Measurements from ENCODE around the gene RASSF7. TPM values are rescaled to one million over a fixed set of nuclear protein-coding genes. Genes with fewer than 3 reads are reported as not detected.
A peak's percentile ranks its signal among the peaks of the same experiment; 100 is the strongest.

Gene RASSF7
- total and polyA plus RNA-seq, 10 of the 15 experiments (the other 5 are each of a cell fraction or from before 2014, with no cell fraction given) = 0.39 to 29.7 (median 13.2) TPM

DNA sequence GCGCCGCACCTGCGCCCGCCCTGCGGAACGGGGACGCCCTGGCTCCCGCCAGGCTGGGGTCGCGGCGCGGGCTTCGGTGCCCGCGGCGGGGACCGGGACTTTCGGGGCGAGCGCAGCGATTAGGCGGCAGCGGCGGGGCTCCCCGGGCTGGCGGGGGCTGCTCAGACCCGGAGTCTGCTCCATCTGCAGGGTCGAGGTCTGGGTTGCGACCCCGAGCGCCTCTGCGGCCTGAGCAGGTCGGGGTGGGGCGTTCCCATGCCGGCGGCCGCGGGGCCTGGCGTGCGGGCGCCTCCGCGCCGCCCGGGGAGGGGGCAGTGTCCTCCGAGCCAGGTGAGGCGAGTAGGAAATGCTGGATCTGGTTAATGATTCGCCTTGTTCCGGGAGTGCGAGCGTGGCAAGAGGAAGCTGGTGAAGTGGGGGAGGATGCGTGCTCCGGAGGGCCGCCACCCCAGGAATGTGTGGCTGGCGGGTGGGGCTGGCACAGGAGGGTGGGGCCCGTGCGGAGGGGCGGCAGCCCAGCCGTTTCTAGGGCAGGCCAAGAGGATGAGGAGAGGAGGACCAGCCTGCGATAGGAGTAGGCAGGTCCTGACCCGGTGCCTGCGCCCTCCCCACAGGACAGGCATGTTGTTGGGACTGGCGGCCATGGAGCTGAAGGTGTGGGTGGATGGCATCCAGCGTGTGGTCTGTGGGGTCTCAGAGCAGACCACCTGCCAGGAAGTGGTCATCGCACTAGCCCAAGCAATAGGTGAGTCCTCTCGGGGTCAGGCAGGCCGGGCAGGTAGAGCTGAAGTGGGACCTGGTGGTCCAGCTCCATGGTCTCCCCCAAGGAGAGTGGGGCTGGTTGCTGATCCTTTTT, 606 bp downstream of the RASSF7 start (continued):
- TF ChIP-seq, protein P1, sequence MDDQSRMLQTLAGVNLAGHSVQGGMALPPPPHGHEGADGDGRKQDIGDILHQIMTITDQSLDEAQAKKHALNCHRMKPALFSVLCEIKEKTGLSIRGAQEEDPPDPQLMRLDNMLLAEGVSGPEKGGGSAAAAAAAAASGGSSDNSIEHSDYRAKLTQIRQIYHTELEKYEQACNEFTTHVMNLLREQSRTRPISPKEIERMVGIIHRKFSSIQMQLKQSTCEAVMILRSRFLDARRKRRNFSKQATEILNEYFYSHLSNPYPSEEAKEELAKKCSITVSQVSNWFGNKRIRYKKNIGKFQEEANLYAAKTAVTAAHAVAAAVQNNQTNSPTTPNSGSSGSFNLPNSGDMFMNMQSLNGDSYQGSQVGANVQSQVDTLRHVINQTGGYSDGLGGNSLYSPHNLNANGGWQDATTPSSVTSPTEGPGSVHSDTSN (IDR thresholded peaks at IDR 0.05; ENCODE audit: insufficient replicate concordance, low read depth, low read length) = no peak
- TF ChIP-seq ZNF217 (IDR thresholded peaks at IDR 0.05) (peak; percentile 60; the same call in 1 of the 2 replicates), SUPT20H (IDR thresholded peaks at IDR 0.05; ENCODE audit: borderline replicate concordance, control insufficient read depth, low read depth, low read length) (no peak), RAD51 (IDR thresholded peaks at IDR 0.05) (no peak), HCFC1 (IDR thresholded peaks at IDR 0.05; ENCODE audit: low read length) (no peak), RELB (IDR thresholded peaks at IDR 0.05; ENCODE audit: low read depth) (no peak), RB1 (IDR thresholded peaks at IDR 0.05; ENCODE audit: borderline replicate concordance) (peak; percentile 65; the same call in 1 of the 2 replicates), POLR2AphosphoS2 (IDR thresholded peaks at IDR 0.05; ENCODE audit: low read depth, low read length) (0 out of 2 replicates have a peak, but pooled peaks have one; percentile 34), IRF5 (IDR thresholded peaks at IDR 0.05; ENCODE audit: borderline replicate concordance) (no peak), ATF7 (IDR thresholded peaks at IDR 0.05; ENCODE audit: low read depth) (no peak), SP1 (IDR thresholded peaks at IDR 0.05; ENCODE audit: low read depth, low read length) (no peak), JUNB (IDR thresholded peaks at IDR 0.05) (no peak), SMAD5 (IDR thresholded peaks at IDR 0.05; ENCODE audit: low read depth) (no peak), ZNF274 (IDR thresholded peaks at IDR 0.05; ENCODE audit: insufficient read depth, insufficient read length) (no peak), GABPA (IDR thresholded peaks at IDR 0.05; ENCODE audit: low read depth) (no peak), NFXL1 (IDR thresholded peaks at IDR 0.05; ENCODE audit: borderline replicate concordance) (no peak), RCOR1 (conservative IDR thresholded peaks at IDR 0.05; ENCODE audit: low read depth, low read length) (no peak), MEF2B (IDR thresholded peaks at IDR 0.05; ENCODE audit: partially characterized antibody, poor library complexity, severe bottlenecking) (no peak), SREBF1 (IDR thresholded peaks at IDR 0.05; ENCODE audit: low read length) (no peak), FOXM1 (IDR thresholded peaks at IDR 0.05; ENCODE audit: low read depth, low read length) (no peak), WRNIP1 (IDR thresholded peaks at IDR 0.05; ENCODE audit: borderline replicate concordance, low read depth, low read length) (no peak), MLLT1 (IDR thresholded peaks at IDR 0.05) (no peak), CEBPB (IDR thresholded peaks at IDR 0.05; ENCODE audit: borderline replicate concordance in 1 of 2, low read depth in 2 of 2, low read length in 2 of 2) (no peak), CHD2 (IDR thresholded peaks at IDR 0.05; ENCODE audit: borderline replicate concordance, low read depth, low read length) (no peak)
- TF ChIP-seq, protein P2, sequence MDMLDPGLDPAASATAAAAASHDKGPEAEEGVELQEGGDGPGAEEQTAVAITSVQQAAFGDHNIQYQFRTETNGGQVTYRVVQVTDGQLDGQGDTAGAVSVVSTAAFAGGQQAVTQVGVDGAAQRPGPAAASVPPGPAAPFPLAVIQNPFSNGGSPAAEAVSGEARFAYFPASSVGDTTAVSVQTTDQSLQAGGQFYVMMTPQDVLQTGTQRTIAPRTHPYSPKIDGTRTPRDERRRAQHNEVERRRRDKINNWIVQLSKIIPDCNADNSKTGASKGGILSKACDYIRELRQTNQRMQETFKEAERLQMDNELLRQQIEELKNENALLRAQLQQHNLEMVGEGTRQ (IDR thresholded peaks at IDR 0.05; ENCODE audit: borderline replicate concordance, low read depth, low read length) = no peak

Data from GM12878 (cell line).